ENCODE results near the gene ZNF275. TPM values are rescaled to one million over a fixed set of nuclear protein-coding genes. Genes with fewer than 3 reads are reported as not detected.

The ZNF275 gene
- total RNA-seq, 1 donor from 2014 or later: 8.5 TPM

DNA sequence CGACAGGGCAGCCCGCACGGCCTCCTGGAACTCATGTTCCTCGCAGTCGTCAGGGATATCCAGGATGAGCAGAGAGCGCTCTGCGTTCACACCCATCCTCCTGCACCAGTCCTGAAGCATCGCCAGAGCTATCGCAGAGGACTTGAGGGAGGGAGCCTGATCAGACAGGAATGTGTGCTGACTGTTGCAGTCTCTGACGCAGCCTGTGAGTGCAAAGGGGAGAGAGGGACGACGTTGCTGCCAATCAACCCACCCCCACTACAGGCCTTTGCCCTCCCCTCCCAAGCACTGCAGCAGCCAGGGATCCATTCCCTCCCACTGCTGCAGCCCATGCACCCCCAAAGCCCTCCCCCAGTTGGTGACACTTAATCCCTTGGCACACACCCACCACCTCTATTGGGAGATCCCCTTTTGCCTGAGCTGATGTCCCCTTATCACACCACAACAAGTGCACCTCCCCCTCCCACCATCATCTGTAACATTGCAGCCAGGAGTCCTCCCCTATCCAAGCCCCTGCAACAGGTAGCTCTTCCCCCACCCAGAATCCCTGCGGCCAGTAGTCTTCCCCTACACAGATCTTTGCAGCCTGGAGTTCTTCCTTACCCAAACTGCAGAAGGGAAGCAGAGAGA, 13.3 kb upstream of the ZNF275 start:
- Mint-ChIP-seq H3K27ac (ENCODE audit: unreplicated experiment) (no peak overlapping the region), H3K4me3 (ENCODE audit: unreplicated experiment) (no peak overlapping the region), H3K36me3 (ENCODE audit: unreplicated experiment) (no peaks in the 10 kb centered on the region), H3K4me1 (ENCODE audit: low read depth, unreplicated experiment) (no peaks in the 10 kb centered on the region), H3K27me3 (ENCODE audit: unreplicated experiment) (peaks cover 8% of the 10 kb centered on the region), H3K9me3 (ENCODE audit: unreplicated experiment) (no peaks in the 10 kb centered on the region)
- no peak for TF ChIP-seq CTCF (IDR thresholded peaks at IDR 0.05; ENCODE audit: partially characterized antibody, unreplicated experiment)
- DNase-seq: no peak

DNA sequence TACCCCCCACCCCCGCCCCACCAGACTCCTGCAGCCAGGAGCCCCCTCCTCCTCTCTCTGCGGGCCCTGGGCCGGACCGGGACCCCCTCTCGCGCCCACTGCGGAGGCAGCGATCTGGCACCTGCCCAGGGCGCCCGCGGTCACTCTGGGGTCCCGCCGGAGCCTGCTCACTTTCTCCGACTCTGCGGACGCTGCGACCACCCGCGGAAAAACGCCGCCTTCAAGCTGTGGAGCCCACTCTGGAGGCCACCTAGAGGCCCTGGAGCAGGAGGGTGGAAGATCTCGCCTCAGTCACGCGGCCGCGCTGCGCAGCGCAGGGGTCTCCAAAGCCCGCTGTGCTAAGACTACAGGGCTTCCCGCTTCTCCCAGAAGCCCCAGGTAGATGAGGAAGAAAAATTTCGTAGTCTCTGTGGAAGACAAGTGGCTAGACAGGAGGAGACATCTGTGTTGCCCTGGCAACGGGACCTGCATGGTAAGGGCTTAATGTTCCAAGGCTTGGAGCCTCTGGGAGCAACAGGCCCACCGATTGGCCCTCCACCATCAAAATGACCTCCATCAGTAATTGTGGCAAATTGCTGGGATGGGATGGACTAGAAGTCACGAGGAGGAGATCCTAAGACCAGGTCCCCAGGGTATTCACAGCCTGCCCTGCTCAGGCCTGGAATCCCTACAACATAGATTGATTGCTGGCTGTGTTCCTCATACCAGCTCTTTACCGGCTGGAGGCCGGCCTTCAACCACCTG, 12.4 kb upstream of the ZNF275 start, which contains the start of gene PNMA6F:
Gene PNMA6F, minus strand, starts transcription at position 387 of the 744 bp plus-strand sequence. CDS start 1,093 bp downstream, outside the sequence.
- Mint-ChIP-seq H3K36me3 (ENCODE audit: unreplicated experiment) (no peaks in the 10 kb centered on the region), H3K9me3 (ENCODE audit: unreplicated experiment) (peaks cover 1% of the 10 kb centered on the region), H3K4me1 (ENCODE audit: low read depth, unreplicated experiment) (no peaks in the 10 kb centered on the region), H3K4me3 (ENCODE audit: unreplicated experiment) (no peak within 1 kb of the TSS), H3K27me3 (ENCODE audit: unreplicated experiment) (peaks cover 8% of the 10 kb centered on the region), H3K27ac (ENCODE audit: unreplicated experiment) (no peak within 1 kb of the TSS)
- no peak for DNase-seq
- no peak for TF ChIP-seq CTCF (IDR thresholded peaks at IDR 0.05; ENCODE audit: partially characterized antibody, unreplicated experiment)

- Mint-ChIP-seq H3K27ac (ENCODE audit: unreplicated experiment) (no peak overlapping the region), H3K36me3 (ENCODE audit: unreplicated experiment) (no peaks in the 10 kb centered on the region), H3K4me3 (ENCODE audit: unreplicated experiment) (no peak overlapping the region), H3K4me1 (ENCODE audit: low read depth, unreplicated experiment) (no peaks in the 10 kb centered on the region), H3K9me3 (ENCODE audit: unreplicated experiment) (peaks cover 1% of the 10 kb centered on the region), H3K27me3 (ENCODE audit: unreplicated experiment) (no peaks in the 10 kb centered on the region)
- DNase-seq: no peak
- TF ChIP-seq CTCF (IDR thresholded peaks at IDR 0.05; ENCODE audit: partially characterized antibody, unreplicated experiment): no peak
Observed at GRCh38 chrX:153327561-153327960, 6.4 kb upstream of the ZNF275 start.

- no peak for TF ChIP-seq CTCF (IDR thresholded peaks at IDR 0.05; ENCODE audit: partially characterized antibody, unreplicated experiment)
- Mint-ChIP-seq H3K9me3 (ENCODE audit: unreplicated experiment) (no peaks in the 10 kb centered on the region), H3K4me1 (ENCODE audit: low read depth, unreplicated experiment) (no peaks in the 10 kb centered on the region), H3K27ac (ENCODE audit: unreplicated experiment) (no peak overlapping the region), H3K36me3 (ENCODE audit: unreplicated experiment) (no peaks in the 10 kb centered on the region), H3K4me3 (ENCODE audit: unreplicated experiment) (peak overlapping the region; percentile 85), H3K27me3 (ENCODE audit: unreplicated experiment) (peaks cover 1% of the 10 kb centered on the region)
- no peak for DNase-seq
Observed at GRCh38 chrX:153333266-153333665, 687 bp upstream of the ZNF275 start.
